ENCODE measurements around the gene CNKSR2. TPM values are rescaled to one million over a fixed set of nuclear protein-coding genes. Genes with fewer than 3 reads are reported as not detected.

Gene CNKSR2
- total RNA-seq, 2 experiments from 2014 or later = 14.4 to 14.8 TPM

- H3K4me1 ChIP-seq (ENCODE audit: insufficient read depth, low read length) = no peaks in the 10 kb centered on the region
- Mint-ChIP-seq H3K27ac (no peak overlapping the region), H3K9me3 (no peaks in the 10 kb centered on the region), H3K4me3 (no peak overlapping the region), H3K36me3 (ENCODE audit: low read depth) (no peaks in the 10 kb centered on the region), H3K27me3 (no peaks in the 10 kb centered on the region), H3K4me1 (ENCODE audit: low read depth) (no peaks in the 10 kb centered on the region)
- CTCF ChIA-PET = no interaction called here
- no peak for TF ChIP-seq CTCF (IDR thresholded peaks at IDR 0.05)
- no peak overlapping the region for H3K27ac ChIP-seq (ENCODE audit: low read depth in 1 of 2, low read length in 2 of 2)
- POLR2A ChIA-PET = no interaction called here
- ATAC-seq (ENCODE audit: poor library complexity) (no peak), DNase-seq (no peak)
- H3K4me3 ChIP-seq (ENCODE audit: low read length) = no peak overlapping the region
- no peaks in the 10 kb centered on the region for H3K9me3 ChIP-seq (ENCODE audit: control insufficient read depth in 1 of 2, insufficient read depth in 1 of 2, low read length in 2 of 2)
- intact Hi-C loops (cut with DNase I, micrococcal nuclease) = no loop called here
- H3K36me3 ChIP-seq (ENCODE audit: insufficient read depth, low read length) = no peaks in the 10 kb centered on the region
- H3K27me3 ChIP-seq (ENCODE audit: control insufficient read depth in 1 of 2, insufficient read depth in 2 of 2, low read length in 2 of 2) = no peaks in the 10 kb centered on the region
These were observed 328.5 kb downstream of the CNKSR2 start for GRCh38 chrX:21702725-21703124.

All from CD4-positive, alpha-beta T cell (primary cell).